Central memory CD8-positive, alpha-beta T cell (primary cell): ENCODE measurements around the gene COPZ1.

Experiments used
- ATAC-seq: fragments of 150-1000 bp; cut with Tn5 transposase; replicated peaks from 2 replicates; pipeline ENCODE4 v1.10.0; 2022; ENCODE audit warnings: mild to moderate bottlenecking, moderate FRiP score, moderate number of reproducible peaks; ENCODE audit not compliant: poor library complexity, severe bottlenecking; ENCODE audit errors: extremely low read depth
- DNase-seq, 2 donors: peaks; one replicate each; pipeline ENCODE4 v3.0.0; 2021; ENCODE audit warnings: low spot score in 2 of 2
- H3K27ac Mint-ChIP-seq: one replicate; pipeline ENCODE4 v1.8.0; 2022; ENCODE audit warnings: low read depth, mild to moderate bottlenecking, moderate library complexity, mixed read lengths
- H3K27me3 Mint-ChIP-seq: one replicate; pipeline ENCODE4 v1.8.0; 2022; ENCODE audit warnings: mixed read lengths
- H3K36me3 Mint-ChIP-seq: one replicate; pipeline ENCODE4 v1.8.0; 2022; ENCODE audit warnings: mild to moderate bottlenecking, moderate library complexity, mixed read lengths; ENCODE audit not compliant: insufficient read depth
- H3K4me1 Mint-ChIP-seq: one replicate; pipeline ENCODE4 v1.8.0; 2022; ENCODE audit warnings: mixed read lengths
- H3K4me3 Mint-ChIP-seq: one replicate; pipeline ENCODE4 v1.8.0; 2022; ENCODE audit warnings: mild to moderate bottlenecking, moderate library complexity, mixed read lengths
- H3K9me3 Mint-ChIP-seq: one replicate; pipeline ENCODE4 v1.8.0; 2022; ENCODE audit warnings: mixed read lengths

The COPZ1 gene

DNA sequence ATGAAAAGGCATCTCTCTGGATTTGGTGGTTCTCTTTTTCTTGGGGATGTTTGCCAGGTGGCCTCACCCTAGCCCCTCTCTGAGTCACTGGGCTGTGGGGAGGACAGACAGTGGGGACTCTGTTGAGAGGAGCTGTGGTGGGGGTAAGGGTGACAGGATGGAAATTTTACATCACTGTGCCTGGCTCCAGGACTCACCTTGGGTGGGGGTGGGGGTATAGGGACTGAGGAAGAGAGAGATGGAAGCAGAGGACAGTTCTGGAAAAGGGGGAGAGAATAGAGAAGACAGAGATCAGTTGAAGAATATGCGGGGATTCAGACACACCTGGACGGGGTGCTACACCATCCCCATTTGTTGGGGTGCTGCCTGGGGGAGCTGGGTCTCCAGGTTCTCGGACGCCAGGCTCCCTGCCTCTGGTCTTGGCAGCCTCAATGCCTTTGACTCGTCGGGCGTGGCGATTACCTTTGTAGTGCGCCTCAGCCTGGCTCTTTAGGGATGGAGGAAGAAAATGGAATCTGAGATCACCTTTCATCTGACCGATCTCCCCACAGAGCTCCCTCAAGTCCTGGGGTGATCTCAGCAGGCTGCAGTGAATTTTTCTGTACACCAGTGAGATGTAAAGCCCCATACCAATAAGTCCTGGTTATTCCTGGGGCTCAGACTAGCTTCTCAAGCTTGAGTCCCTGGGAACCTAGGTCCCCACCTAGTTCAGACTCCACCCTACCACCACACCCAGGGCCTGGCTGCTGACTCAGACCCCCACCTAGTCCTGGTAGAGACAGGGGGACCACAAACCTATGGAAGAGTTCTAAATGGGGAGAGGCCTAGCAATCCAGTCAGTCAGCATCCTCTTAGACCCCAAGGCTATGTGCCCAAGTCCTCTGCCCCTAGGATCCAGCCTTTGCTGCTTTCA lies 49.0 kb downstream of the COPZ1 start:
- peaks cover 9% of the 10 kb centered on the region for H3K4me1 Mint-ChIP-seq
- no peaks in the 10 kb centered on the region for H3K27me3 Mint-ChIP-seq
- no peak overlapping the region for H3K4me3 Mint-ChIP-seq
- H3K9me3 Mint-ChIP-seq: no peaks in the 10 kb centered on the region
- DNase-seq: no peak
- H3K36me3 Mint-ChIP-seq: no peaks in the 10 kb centered on the region
- no peak overlapping the region for H3K27ac Mint-ChIP-seq
- no peak for ATAC-seq

DNA sequence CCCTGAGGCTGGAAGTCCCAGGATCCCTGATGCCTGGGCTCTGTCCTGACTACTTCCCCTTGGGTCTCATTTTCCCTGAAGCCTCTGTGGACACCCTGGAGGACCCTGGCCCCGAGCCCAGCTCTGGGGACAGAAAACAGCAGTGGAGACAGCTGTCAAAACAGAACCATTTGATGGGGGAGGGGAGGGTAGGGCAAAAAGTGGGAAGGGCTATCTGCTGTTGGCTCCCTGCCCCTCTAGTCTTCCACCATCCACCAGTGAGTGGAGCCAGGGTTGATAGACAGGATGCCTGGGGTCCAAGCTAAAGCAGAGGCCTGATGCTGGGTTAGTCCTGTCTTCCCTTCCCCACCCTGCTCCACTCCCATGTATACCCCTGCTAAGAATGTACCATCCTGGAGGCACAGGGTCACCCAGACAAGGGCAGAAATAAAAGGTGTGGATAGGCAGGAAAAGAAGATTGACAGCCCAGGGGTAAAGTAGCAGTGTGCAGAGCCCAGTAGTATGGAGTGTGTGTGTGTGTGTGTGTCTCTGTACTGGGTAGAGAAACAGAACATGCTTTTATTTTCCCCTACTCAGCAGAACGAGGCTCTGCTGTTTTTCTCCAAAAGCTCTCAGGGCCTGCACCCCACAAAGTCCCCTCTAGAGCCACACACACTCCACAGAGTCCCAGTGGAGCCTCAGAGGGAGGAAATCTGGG lies 49.8 kb downstream of the COPZ1 start:
- DNase-seq (no peak), ATAC-seq (no peak)
- Mint-ChIP-seq H3K27me3 (no peaks in the 10 kb centered on the region), H3K4me3 (no peak overlapping the region), H3K27ac (no peak overlapping the region), H3K9me3 (no peaks in the 10 kb centered on the region), H3K4me1 (peaks cover 10% of the 10 kb centered on the region), H3K36me3 (no peaks in the 10 kb centered on the region)

DNA sequence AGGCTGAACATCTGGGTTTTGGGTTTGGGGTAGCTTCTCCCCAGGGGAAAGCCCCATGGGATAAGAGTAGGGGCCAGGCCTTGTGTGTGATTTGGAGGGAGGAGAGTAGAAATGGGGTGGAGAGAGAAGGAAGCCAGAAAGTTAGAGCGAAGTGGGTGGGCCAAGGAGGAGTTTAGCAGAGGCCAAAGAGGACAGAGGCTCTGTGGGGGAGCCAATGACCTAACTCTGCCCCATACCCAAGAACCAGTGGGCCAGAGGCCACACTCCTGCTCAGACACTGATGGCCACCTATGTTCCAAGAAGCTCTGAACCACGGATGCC lies 50.3 kb downstream of the COPZ1 start:
- Mint-ChIP-seq H3K36me3 (no peaks in the 10 kb centered on the region), H3K27me3 (no peaks in the 10 kb centered on the region), H3K4me3 (no peak overlapping the region), H3K9me3 (no peaks in the 10 kb centered on the region), H3K27ac (no peak overlapping the region), H3K4me1 (peaks cover 12% of the 10 kb centered on the region)
- DNase-seq (no peak), ATAC-seq (no peak)

DNA sequence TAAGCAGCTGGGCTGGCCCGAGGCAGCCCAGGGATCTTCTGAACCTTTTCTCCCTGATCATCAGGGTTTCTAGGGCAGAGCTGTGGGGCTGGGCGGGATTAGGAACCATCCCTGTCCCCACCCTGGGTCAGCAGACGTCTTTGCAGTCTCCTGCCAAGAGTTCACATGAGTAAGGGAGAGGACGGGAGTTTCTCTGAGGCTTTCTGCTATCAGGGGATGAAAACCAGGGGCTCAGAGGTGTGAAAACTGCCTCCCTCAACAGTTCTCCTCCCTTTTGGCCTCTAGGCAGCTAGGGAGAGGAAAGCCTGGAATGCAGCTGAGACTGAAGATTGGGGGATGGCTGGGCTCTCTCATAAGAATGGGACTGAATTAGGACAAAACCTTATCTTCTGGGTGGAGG lies 51.7 kb downstream of the COPZ1 start:
- Mint-ChIP-seq H3K27me3 (no peaks in the 10 kb centered on the region), H3K9me3 (no peaks in the 10 kb centered on the region), H3K27ac (no peak overlapping the region), H3K36me3 (no peaks in the 10 kb centered on the region), H3K4me1 (peaks cover 12% of the 10 kb centered on the region), H3K4me3 (no peak overlapping the region)
- DNase-seq (no peak), ATAC-seq (no peak)

DNA sequence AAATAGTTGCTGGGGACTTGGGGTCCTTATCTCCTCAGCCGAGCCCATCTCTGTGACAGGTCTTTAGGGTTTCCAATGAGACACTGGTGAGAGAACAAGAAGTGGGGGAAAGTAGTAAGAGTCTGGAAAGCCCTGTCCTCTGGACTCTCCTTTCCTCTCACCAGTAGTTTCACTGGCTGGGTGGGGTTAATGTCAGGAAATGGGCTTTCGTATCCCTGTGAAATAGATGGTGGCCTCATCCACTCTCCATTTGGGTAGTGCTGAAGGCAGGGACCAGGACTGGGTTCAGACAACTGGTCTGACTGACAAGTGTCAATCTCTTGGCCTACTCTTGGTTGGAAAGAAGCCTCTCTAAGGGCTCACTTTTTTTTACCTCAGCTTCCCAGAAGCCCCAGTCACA lies 52.1 kb downstream of the COPZ1 start:
- H3K9me3 Mint-ChIP-seq: no peaks in the 10 kb centered on the region
- H3K4me1 Mint-ChIP-seq: peaks cover 9% of the 10 kb centered on the region
- H3K4me3 Mint-ChIP-seq: no peak overlapping the region
- no peaks in the 10 kb centered on the region for H3K36me3 Mint-ChIP-seq
- no peak overlapping the region for H3K27ac Mint-ChIP-seq
- DNase-seq (no peak), ATAC-seq (no peak)
- H3K27me3 Mint-ChIP-seq: no peaks in the 10 kb centered on the region

DNA sequence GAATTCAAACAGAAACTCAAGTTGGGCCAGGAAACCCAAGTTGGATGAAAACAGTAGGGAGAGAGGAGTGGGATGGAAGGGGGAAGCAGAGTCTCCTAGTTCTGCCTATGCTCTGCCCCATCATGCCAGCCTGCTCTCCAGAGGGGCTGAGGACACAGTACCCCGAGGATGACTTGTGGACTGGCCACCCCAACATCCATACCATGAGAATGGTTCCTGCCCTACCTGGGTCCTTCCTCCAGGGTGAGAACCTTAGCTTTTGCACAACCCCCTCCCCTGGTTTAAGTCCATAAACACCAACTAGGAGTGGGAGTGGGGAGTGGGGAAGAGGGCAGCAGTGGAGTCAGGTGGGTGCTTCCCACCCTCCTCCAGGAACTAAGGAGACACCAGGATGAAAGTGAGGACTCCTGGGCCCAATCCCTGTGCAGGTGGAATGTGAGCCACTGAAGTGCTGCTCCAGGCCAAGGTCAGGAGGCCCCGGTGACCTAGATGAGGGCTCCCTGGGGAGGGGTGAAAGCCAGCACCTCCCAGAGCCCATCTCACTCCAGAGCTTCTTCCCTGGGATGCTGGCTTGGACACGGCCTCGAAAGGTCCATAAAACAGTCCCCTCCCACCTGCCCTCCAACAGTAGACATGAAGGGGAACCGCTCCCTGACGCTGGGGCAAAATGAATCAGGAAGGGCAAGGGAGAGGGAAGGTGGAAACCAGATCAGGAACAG lies 53.0 kb downstream of the COPZ1 start:
- Mint-ChIP-seq H3K36me3 (no peaks in the 10 kb centered on the region), H3K9me3 (no peaks in the 10 kb centered on the region), H3K27me3 (no peaks in the 10 kb centered on the region), H3K27ac (no peak overlapping the region), H3K4me1 (peaks cover 7% of the 10 kb centered on the region), H3K4me3 (no peak overlapping the region)
- ATAC-seq (no peak), DNase-seq (no peak)

DNA sequence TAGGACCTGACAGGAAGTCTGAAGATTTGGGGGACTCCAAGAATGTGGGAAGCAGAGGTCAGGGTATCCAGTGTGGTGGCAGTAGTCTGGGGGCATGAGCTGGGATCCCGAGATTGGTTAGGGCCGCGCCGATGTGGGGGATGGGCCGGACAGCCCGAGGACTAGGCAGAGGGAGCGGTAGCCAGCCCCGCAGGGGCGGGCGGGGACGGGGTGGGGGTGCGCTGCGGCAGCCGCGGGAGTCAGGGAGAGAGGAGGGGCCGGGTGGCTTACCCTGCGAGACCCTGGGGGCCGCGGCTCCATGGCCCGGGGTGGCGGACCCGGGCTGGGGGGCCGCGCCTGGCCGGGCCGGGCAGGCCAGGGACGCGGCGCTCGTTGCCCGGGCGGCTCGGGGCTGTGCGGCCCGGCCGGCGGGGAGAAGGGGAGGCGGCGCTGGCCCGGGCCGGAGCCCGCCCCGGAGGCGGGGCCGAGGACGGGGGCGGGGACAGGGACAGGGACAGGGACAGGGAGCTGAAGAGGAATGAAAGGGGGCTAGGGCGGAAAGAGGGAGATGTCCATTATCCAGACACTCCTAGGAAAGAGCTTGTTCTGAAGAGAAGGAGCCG lies 54.0 kb downstream of the COPZ1 start:
- peaks cover 7% of the 10 kb centered on the region for H3K4me1 Mint-ChIP-seq
- no peak for DNase-seq
- H3K4me3 Mint-ChIP-seq: no peak overlapping the region
- ATAC-seq: no peak
- no peaks in the 10 kb centered on the region for H3K9me3 Mint-ChIP-seq
- H3K36me3 Mint-ChIP-seq: no peaks in the 10 kb centered on the region
- H3K27me3 Mint-ChIP-seq: no peaks in the 10 kb centered on the region
- no peak overlapping the region for H3K27ac Mint-ChIP-seq

DNA sequence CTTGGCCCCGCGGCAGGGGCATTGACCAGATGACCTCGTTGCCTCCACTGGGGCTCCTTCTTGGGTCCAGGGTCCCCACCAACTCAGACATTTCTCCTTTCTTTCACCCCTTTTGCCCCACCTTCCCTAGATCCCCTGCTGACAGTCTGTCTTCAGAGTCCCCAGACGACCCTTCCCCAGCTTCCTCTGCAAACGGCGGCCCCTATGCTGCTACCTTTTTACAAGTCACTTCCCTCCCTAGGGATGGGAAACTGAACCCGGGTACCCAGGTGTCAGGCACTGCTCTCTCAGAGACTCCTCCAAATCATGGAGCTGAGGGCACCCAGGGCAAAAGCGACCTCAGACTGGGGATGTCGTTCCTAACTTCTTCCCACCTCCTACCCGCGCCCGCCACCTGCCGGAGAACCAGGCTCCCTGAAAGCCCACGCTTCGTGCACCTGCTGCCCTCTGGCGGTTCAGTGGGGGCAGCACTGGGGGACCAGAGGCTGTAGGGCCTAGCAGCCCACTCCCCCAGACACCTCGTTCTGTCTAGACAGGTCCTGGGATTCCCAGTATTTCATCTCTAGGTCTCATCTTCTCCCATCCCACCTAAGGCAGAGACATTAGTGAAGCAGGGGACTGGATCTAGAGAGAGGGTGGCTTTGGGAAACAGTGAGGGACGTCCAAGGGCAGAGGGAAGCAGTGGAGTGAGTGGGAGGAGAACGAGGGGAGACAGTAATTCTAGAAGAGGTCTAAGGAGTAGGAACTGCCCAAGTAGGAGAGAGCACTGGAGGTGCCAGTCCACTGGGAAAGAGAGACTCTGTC lies 54.7 kb downstream of the COPZ1 start:
- peak; percentile 95 for ATAC-seq
- H3K9me3 Mint-ChIP-seq: no peaks in the 10 kb centered on the region
- no peaks in the 10 kb centered on the region for H3K27me3 Mint-ChIP-seq
- H3K4me1 Mint-ChIP-seq: peaks cover 7% of the 10 kb centered on the region
- H3K4me3 Mint-ChIP-seq: no peak overlapping the region
- no peaks in the 10 kb centered on the region for H3K36me3 Mint-ChIP-seq
- H3K27ac Mint-ChIP-seq: no peak overlapping the region
- DNase-seq: peak; percentile 74 to 83

DNA sequence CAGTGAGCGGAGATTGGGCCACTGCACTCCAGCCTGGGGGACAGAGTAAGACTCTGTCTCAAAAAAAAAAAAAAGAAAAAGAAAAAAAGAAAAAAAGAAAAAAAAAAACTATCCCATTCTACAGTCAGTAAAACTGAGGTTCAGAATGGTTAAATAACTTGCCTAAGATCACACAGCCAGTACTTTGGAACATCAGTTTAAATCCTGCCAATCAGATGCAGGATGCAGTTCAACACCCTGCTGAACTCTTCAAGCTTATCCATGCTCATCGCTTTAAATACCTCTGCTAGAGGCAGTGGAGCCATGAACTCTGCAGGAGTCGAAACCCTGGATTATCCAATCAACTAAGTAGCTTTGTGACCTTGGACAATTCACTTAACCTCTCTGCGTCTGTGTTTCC lies 56.2 kb downstream of the COPZ1 start:
- Mint-ChIP-seq H3K27ac (no peak overlapping the region), H3K4me1 (peaks cover 7% of the 10 kb centered on the region), H3K9me3 (no peaks in the 10 kb centered on the region), H3K36me3 (no peaks in the 10 kb centered on the region), H3K4me3 (no peak overlapping the region), H3K27me3 (no peaks in the 10 kb centered on the region)
- DNase-seq (no peak), ATAC-seq (no peak)

DNA sequence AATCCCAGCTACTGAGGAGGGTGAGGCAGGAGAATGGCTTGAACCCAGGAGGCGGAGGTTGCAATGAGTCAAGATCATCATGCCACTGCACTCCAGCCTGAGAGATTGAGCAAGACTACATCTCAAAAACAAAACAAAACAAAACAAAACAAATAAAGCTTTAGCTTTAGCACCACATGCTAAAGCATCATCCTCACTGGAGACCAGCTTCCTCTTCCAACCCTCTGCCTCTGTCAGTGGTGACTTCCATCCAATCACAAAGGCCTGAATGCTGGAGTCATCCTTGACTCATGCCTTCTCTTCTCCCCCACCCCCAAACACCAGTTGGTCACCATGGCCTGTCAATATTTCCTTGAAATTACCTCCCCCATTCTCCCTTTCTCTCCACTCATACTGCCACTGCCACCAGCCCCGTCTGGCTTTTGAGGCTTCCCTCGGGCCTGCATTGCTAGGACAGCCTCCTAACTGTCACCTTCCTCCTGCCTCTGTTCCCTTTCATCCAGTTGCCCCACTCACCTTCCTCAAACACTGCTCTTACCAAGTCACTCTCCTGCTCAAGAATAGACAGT lies 58.2 kb downstream of the COPZ1 start:
- DNase-seq (no peak), ATAC-seq (no peak)
- no peak overlapping the region for H3K27ac Mint-ChIP-seq
- no peak overlapping the region for H3K4me3 Mint-ChIP-seq
- no peaks in the 10 kb centered on the region for H3K36me3 Mint-ChIP-seq
- H3K27me3 Mint-ChIP-seq: no peaks in the 10 kb centered on the region
- peaks cover 7% of the 10 kb centered on the region for H3K4me1 Mint-ChIP-seq
- no peaks in the 10 kb centered on the region for H3K9me3 Mint-ChIP-seq

DNA sequence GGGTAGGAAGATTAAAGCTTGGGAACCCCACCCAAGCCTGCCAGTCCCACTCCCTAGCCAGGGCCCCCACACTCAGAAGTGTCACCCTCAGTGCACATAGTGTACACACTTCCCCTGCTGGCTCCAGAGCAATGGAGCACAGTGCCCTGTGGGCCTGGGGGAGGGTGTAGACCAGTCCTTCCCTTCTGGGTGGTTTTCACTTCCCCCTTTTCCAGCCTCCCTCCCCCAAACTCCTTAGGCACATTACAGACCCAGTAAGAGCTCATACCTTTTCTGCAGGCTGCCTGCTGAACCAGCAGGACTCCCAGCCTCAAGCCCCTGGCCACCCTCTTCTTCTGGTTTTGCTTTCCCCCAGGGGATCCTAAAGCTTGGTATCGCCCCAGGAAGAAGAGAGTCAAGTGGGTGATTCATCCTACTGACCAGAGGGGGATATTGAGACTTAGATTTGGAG lies 59.7 kb downstream of the COPZ1 start, which contains the start of gene ZNF385A:
TSS of gene ZNF385A (minus strand) at position 143 of the 451 bp plus-strand sequence. CDS start 219 bp downstream, outside the sequence.
- H3K36me3 Mint-ChIP-seq: no peaks in the 10 kb centered on the region
- no peaks in the 10 kb centered on the region for H3K9me3 Mint-ChIP-seq
- no peak for ATAC-seq
- no peak within 1 kb of the TSS for H3K4me3 Mint-ChIP-seq
- DNase-seq: no peak
- no peak within 1 kb of the TSS for H3K27ac Mint-ChIP-seq
- H3K4me1 Mint-ChIP-seq: peaks cover 6% of the 10 kb centered on the region
- H3K27me3 Mint-ChIP-seq: no peaks in the 10 kb centered on the region
